IMR-90 (cell line): ENCODE results near the gene MUC5AC. TPM values are rescaled to one million over a fixed set of nuclear protein-coding genes. Genes with fewer than 3 reads are reported as not detected.
A peak's percentile ranks its signal among the peaks of the same experiment; 100 is the strongest.

Experiments used
- ATAC-seq: fragments of 200-7000 bp; cut with Tn5 transposase; 2 replicates; pipeline ENCODE4 v1.9.1; 2020; ENCODE audit warnings: low read depth, mild to moderate bottlenecking, moderate library complexity
- BruUV-seq: library from RNA; stranded (reverse); fragments of 400-500 nt; replicated peaks from 2 replicates; lab custom pipeline; 2021; lab: Mats Ljungman, UMichigan
- CTCF ChIA-PET: fragments of 300-600 bp; formaldehyde crosslinking; extraction: SDS; loops from one replicate; lab custom pipeline; 2021; ENCODE audit warnings: antibody characterized with exemption; lab: Yijun Ruan, JAX
- POLR2A ChIA-PET: fragments of 300-600 bp; sonication (Branson Sonifier 250); formaldehyde crosslinking; loops from one replicate; lab custom pipeline; 2022; ENCODE audit warnings: antibody characterized with exemption; ENCODE audit not compliant: unreplicated experiment; lab: Charles Lee
- DNase-seq: peaks from one replicate; pipeline ENCODE4 v3.0.0; 2013
- H2AFZ ChIP-seq: replicated peaks from 2 replicates; pipeline ENCODE3; 2013; ENCODE audit warnings: low read length, mild to moderate bottlenecking; ENCODE audit not compliant: poor library complexity
- H2AK5ac ChIP-seq: 2 replicates; pipeline ENCODE4 v1.6.1; 2013; ENCODE audit warnings: low read depth, low read length, inconsistent platforms
- H2AK9ac ChIP-seq: replicated peaks from 2 replicates; pipeline ENCODE3; 2013; ENCODE audit warnings: mild to moderate bottlenecking, low read depth, low read length, moderate library complexity; ENCODE audit not compliant: poor library complexity
- H2BK120ac ChIP-seq: 2 replicates; pipeline ENCODE4 v1.6.1; 2013; ENCODE audit warnings: low read depth, low read length, inconsistent platforms
- H2BK15ac ChIP-seq: 3 replicates; pipeline ENCODE4 v1.6.1; 2013; ENCODE audit warnings: low read depth, low read length, inconsistent platforms
- H2BK20ac ChIP-seq: 2 replicates; pipeline ENCODE4 v1.6.1; 2013; ENCODE audit warnings: low read depth, mild to moderate bottlenecking, inconsistent platforms, low read length, moderate library complexity
- H2BK5ac ChIP-seq: 2 replicates; pipeline ENCODE4 v1.6.1; 2013; ENCODE audit warnings: mild to moderate bottlenecking, low read depth, low read length, inconsistent platforms; ENCODE audit not compliant: poor library complexity, severe bottlenecking
- H3K14ac ChIP-seq: replicated peaks from 2 replicates; pipeline ENCODE4 v1.6.1; 2013; ENCODE audit warnings: low read depth, low read length, inconsistent platforms
- H3K18ac ChIP-seq: 2 replicates; pipeline ENCODE4 v1.6.1; 2013; ENCODE audit warnings: low read depth, low read length, control low read depth
- H3K23ac ChIP-seq: 2 replicates; pipeline ENCODE4 v1.6.1; 2013; ENCODE audit warnings: low read depth, low read length, inconsistent platforms
- H3K27ac ChIP-seq: 2 replicates; pipeline ENCODE4 v1.5.1; 2013; ENCODE audit warnings: mild to moderate bottlenecking, control low read depth, low read length; ENCODE audit not compliant: insufficient read depth
- H3K27me3 ChIP-seq: 2 replicates; pipeline ENCODE4 v1.6.1; 2013; ENCODE audit warnings: low read length; ENCODE audit not compliant: control insufficient read depth, insufficient read depth
- H3K36me3 ChIP-seq: 2 replicates; pipeline ENCODE4 v1.6.1; 2013; ENCODE audit warnings: low read length, mixed read lengths; ENCODE audit not compliant: control insufficient read depth, insufficient read depth
- H3K4ac ChIP-seq: 2 replicates; pipeline ENCODE4 v1.6.1; 2013; ENCODE audit warnings: low read depth, low read length, inconsistent platforms
- H3K4me1 ChIP-seq: 2 replicates; pipeline ENCODE4 v1.6.1; 2013; ENCODE audit warnings: low read length, mixed read lengths; ENCODE audit not compliant: control insufficient read depth, insufficient read depth
- H3K4me2 ChIP-seq: 2 replicates; pipeline ENCODE4 v1.6.1; 2013; ENCODE audit warnings: low read depth, mild to moderate bottlenecking, control low read depth, low read length, moderate library complexity
- H3K4me3 ChIP-seq: 2 replicates; pipeline ENCODE4 v1.5.1; 2013; ENCODE audit warnings: low read depth, mild to moderate bottlenecking, control low read depth, low read length, moderate library complexity; ENCODE audit not compliant: insufficient read depth
- H3K56ac ChIP-seq: 2 replicates; pipeline ENCODE4 v1.6.1; 2013; ENCODE audit warnings: low read length, inconsistent platforms; ENCODE audit not compliant: insufficient read depth; ENCODE audit errors: extremely low read depth
- H3K79me1 ChIP-seq, 2 experiments: 2 replicates each; pipeline ENCODE4 v1.6.1; 2013; ENCODE audit warnings: low read length in 2 of 2, inconsistent platforms in 1 of 2, low read depth in 1 of 2
- H3K9ac ChIP-seq: 2 replicates; pipeline ENCODE4 v1.6.1; 2013; ENCODE audit warnings: low read depth, low read length, control low read depth
- H3K9me1 ChIP-seq: 2 replicates; pipeline ENCODE4 v1.6.1; 2013; ENCODE audit warnings: low read length, inconsistent platforms; ENCODE audit not compliant: insufficient read depth
- H3K9me3 ChIP-seq: 2 replicates; pipeline ENCODE4 v1.6.1; 2013; ENCODE audit warnings: low read length; ENCODE audit not compliant: control insufficient read depth, insufficient read depth
- H4K20me1 ChIP-seq: 2 replicates; pipeline ENCODE4 v1.6.1; 2013; ENCODE audit warnings: low read length, inconsistent platforms; ENCODE audit not compliant: insufficient read depth
- H4K5ac ChIP-seq: 2 replicates; pipeline ENCODE4 v1.6.1; 2013; ENCODE audit warnings: mild to moderate bottlenecking, low read depth, low read length, control low read depth
- H4K8ac ChIP-seq, 2 experiments: 2 replicates each; pipeline ENCODE4 v1.6.1; 2013; ENCODE audit warnings: low read depth in 2 of 2, low read length in 2 of 2, control low read depth in 1 of 2, inconsistent platforms in 1 of 2
- H4K91ac ChIP-seq: 2 replicates; pipeline ENCODE4 v1.6.1; 2013; ENCODE audit warnings: low read depth, low read length, inconsistent platforms; ENCODE audit not compliant: insufficient read depth
- BHLHE40 ChIP-seq: fragments of 150-350 bp; IDR thresholded peaks from 2 replicates; pipeline ENCODE4 v1.6.1; 2016; ENCODE audit warnings: mild to moderate bottlenecking, low read depth, low read length
- CEBPB ChIP-seq: IDR thresholded peaks from 2 replicates; pipeline ENCODE4 v1.6.1; 2012; ENCODE audit warnings: low read depth, low read length, improper control_type of control experiment
- CHD1 ChIP-seq: IDR thresholded peaks from 2 replicates; pipeline ENCODE4 v1.6.1; 2012; ENCODE audit warnings: low read depth, low read length, improper control_type of control experiment
- FOS ChIP-seq: fragments of 150-350 bp; IDR thresholded peaks from 2 replicates; pipeline ENCODE4 v1.6.1; 2016; ENCODE audit warnings: low read depth, low read length
- MAFK ChIP-seq: IDR thresholded peaks from 2 replicates; pipeline ENCODE4 v1.6.1; 2012; ENCODE audit warnings: low read depth, low read length, improper control_type of control experiment
- MAZ ChIP-seq: IDR thresholded peaks from 2 replicates; pipeline ENCODE4 v1.6.1; 2012; ENCODE audit warnings: low read depth, mild to moderate bottlenecking, low read length, improper control_type of control experiment, moderate library complexity, borderline replicate concordance
- MXI1 ChIP-seq: IDR thresholded peaks from 2 replicates; pipeline ENCODE4 v1.6.1; 2012; ENCODE audit warnings: low read depth, mild to moderate bottlenecking, low read length, moderate library complexity, borderline replicate concordance
- NFE2L2 ChIP-seq: fragments of 150-350 bp; IDR thresholded peaks from 2 replicates; pipeline ENCODE4 v1.6.1; 2016; ENCODE audit warnings: low read depth, mild to moderate bottlenecking, low read length
- POLR2A ChIP-seq: IDR thresholded peaks from 2 replicates; pipeline ENCODE4 v1.6.1; 2012; ENCODE audit warnings: mild to moderate bottlenecking, low read depth, low read length
- RAD21 ChIP-seq: IDR thresholded peaks from 2 replicates; pipeline ENCODE4 v1.6.1; 2012; ENCODE audit warnings: low read length, improper control_type of control experiment
- RCOR1 ChIP-seq: IDR thresholded peaks from 2 replicates; pipeline ENCODE4 v1.6.1; 2012; ENCODE audit warnings: mild to moderate bottlenecking, low read length, improper control_type of control experiment; ENCODE audit not compliant: insufficient replicate concordance
- RFX5 ChIP-seq: IDR thresholded peaks from 2 replicates; pipeline ENCODE4 v1.8.0; 2012; ENCODE audit warnings: low read depth, mild to moderate bottlenecking, low read length, moderate library complexity
- SMC3 ChIP-seq: fragments of 150-350 bp; IDR thresholded peaks from 2 replicates; pipeline ENCODE4 v1.6.1; 2016; ENCODE audit warnings: low read depth, mild to moderate bottlenecking, antibody characterized with exemption, low read length, moderate library complexity
- WGBS, 2 experiments: methylation state at CpG; one replicate each; pipeline versions ENCODE4 v1.1.5 to v1.1.7; 2013; ENCODE audit warnings: missing lambda C conversion rate in 2 of 2; ENCODE audit not compliant: insufficient read length in 1 of 2; ENCODE audit errors: extremely low coverage in 2 of 2; 5-methylcytosine and 5-hydroxymethylcytosine counted together
- dilution Hi-C: fragments of 300-500 bp; cut with HindIII; formaldehyde crosslinking; loops from one replicate; pipeline ENCODE4 v1.14.3; 2018; ENCODE audit warnings: low sequenced_read_pairs; ENCODE audit not compliant: unreplicated experiment
- in situ Hi-C: fragments of 300-500 bp; cut with MboI; formaldehyde crosslinking; loops from 3 replicates; pipeline ENCODE4 v1.14.3; 2019; ENCODE audit warnings: low sequenced_read_pairs, inconsistent platforms, mixed read lengths
- intact Hi-C: fragments of 100-400 bp; cut with micrococcal nuclease; formaldehyde crosslinking; loops from 2 replicates; pipeline ENCODE4 v1.10.0; 2022
- polyA plus RNA-seq, 3 experiments: library from polyadenylated mRNA; depleted of rRNA; stranded (reverse); fragments of >200 nt; gene quantifications; 2 replicates each; pipeline ENCODE4 v1.2.3, GENCODE V29; 2012; ENCODE audit warnings: low replicate concordance in 1 of 3
- total RNA-seq: library from RNA; depleted of rRNA; stranded (reverse); fragments of >200 nt; gene quantifications from 2 replicates; pipeline ENCODE4 v1.2.3, GENCODE V29; 2012
- TF ChIP-seq, protein P1 (sequence below): fragments of 150-350 bp; IDR thresholded peaks from 2 replicates; pipeline ENCODE4 v1.6.1; 2017; ENCODE audit warnings: mild to moderate bottlenecking, antibody characterized with exemption, low read length, low read depth
- TF ChIP-seq, protein P2 (sequence below): conservative IDR thresholded peaks from 2 replicates; pipeline ENCODE4 v1.5.1; 2012; ENCODE audit warnings: mild to moderate bottlenecking, low read depth, low read length, improper control_type of control experiment

The MUC5AC gene
- total and polyA plus RNA-seq, 2 of the 4 experiments (the other 2 are of a cell fraction) = 0.02 TPM; not detected in 1

GRCh38 chr11:1193326-1194230, 35.8 kb downstream of the MUC5AC start:
- no peaks in the 10 kb centered on the region for H3K4me1 ChIP-seq
- no peak overlapping the region for H2BK20ac ChIP-seq
- H3K56ac ChIP-seq = no peak overlapping the region
- H3K18ac ChIP-seq = no peak overlapping the region
- no peak overlapping the region for H2BK5ac ChIP-seq
- no peak overlapping the region for H4K8ac ChIP-seq
- H3K9me3 ChIP-seq = peaks cover 10% of the 10 kb centered on the region; the same call in 1 of the 2 replicates
- H3K27ac ChIP-seq = no peak overlapping the region
- no peaks in the 10 kb centered on the region for H3K36me3 ChIP-seq
- H2AFZ ChIP-seq = peak overlapping the region; percentile 58
- no peaks in the 10 kb centered on the region for H3K79me1 ChIP-seq
- ATAC-seq (no peak), DNase-seq (no peak)
- H2AK9ac ChIP-seq = no peak overlapping the region
- H3K4me2 ChIP-seq = no peak overlapping the region
- H3K9ac ChIP-seq = no peak overlapping the region
- no peak overlapping the region for H4K5ac ChIP-seq
- in situ Hi-C loops (no loop called here), intact Hi-C loops (no loop called here), dilution Hi-C loops (no loop called here)
- H2AK5ac ChIP-seq = no peak overlapping the region
- H3K4ac ChIP-seq = no peak overlapping the region
- no peaks in the 10 kb centered on the region for H4K20me1 ChIP-seq
- no TSS peak for BruUV-seq
- WGBS, 2 experiments = 85% methylated on average over 19 of the region's 43 CpGs; no CpG with 5 or more reads in 1 of the 2 experiments
- H3K14ac ChIP-seq = no peak overlapping the region
- H2BK120ac ChIP-seq = no peak overlapping the region
- CTCF ChIA-PET = no interaction called here
- no peak overlapping the region for H4K91ac ChIP-seq
- no peaks in the 10 kb centered on the region for H3K9me1 ChIP-seq
- no peak overlapping the region for H3K4me3 ChIP-seq
- no peaks in the 10 kb centered on the region; the same call in 1 of the 2 replicates for H3K27me3 ChIP-seq
- POLR2A ChIA-PET = no interaction called here
- no peak overlapping the region for H3K23ac ChIP-seq
- H2BK15ac ChIP-seq = no peak overlapping the region
- no peak for TF ChIP-seq RAD21
- TF ChIP-seq MXI1 = no peak
- TF ChIP-seq SMC3 = no peak
- no peak for TF ChIP-seq CHD1
- TF ChIP-seq CEBPB = no peak
- no peak for TF ChIP-seq MAZ
- TF ChIP-seq RCOR1 = no peak
- TF ChIP-seq BHLHE40 = no peak
- no peak for TF ChIP-seq RFX5
- TF ChIP-seq NFE2L2 = no peak
- TF ChIP-seq MAFK = no peak
- TF ChIP-seq, protein P1, sequence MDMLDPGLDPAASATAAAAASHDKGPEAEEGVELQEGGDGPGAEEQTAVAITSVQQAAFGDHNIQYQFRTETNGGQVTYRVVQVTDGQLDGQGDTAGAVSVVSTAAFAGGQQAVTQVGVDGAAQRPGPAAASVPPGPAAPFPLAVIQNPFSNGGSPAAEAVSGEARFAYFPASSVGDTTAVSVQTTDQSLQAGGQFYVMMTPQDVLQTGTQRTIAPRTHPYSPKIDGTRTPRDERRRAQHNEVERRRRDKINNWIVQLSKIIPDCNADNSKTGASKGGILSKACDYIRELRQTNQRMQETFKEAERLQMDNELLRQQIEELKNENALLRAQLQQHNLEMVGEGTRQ = no peak
- no peak for TF ChIP-seq FOS
- TF ChIP-seq, protein P2, sequence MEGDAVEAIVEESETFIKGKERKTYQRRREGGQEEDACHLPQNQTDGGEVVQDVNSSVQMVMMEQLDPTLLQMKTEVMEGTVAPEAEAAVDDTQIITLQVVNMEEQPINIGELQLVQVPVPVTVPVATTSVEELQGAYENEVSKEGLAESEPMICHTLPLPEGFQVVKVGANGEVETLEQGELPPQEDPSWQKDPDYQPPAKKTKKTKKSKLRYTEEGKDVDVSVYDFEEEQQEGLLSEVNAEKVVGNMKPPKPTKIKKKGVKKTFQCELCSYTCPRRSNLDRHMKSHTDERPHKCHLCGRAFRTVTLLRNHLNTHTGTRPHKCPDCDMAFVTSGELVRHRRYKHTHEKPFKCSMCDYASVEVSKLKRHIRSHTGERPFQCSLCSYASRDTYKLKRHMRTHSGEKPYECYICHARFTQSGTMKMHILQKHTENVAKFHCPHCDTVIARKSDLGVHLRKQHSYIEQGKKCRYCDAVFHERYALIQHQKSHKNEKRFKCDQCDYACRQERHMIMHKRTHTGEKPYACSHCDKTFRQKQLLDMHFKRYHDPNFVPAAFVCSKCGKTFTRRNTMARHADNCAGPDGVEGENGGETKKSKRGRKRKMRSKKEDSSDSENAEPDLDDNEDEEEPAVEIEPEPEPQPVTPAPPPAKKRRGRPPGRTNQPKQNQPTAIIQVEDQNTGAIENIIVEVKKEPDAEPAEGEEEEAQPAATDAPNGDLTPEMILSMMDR = no peak
- no peak for TF ChIP-seq POLR2A
